Adipose tissue (tissue), 3 donors: Measurements from ENCODE around the gene NOL6. TPM values are rescaled to one million over a fixed set of nuclear protein-coding genes. Genes with fewer than 3 reads are reported as not detected.
"Not testable (repeated sequence)": the region's sequence is repeated elsewhere in the genome, so short reads cannot be mapped to it uniquely, and the experiment has no call there.

Experiments
- H3K27ac ChIP-seq: one replicate; pipeline ENCODE4 v1.5.1; 2013; ENCODE audit warnings: low read depth, low read length
- WGBS, 3 donors: extraction: QIAGEN DNeasy Blood & Tissue Kit; methylation state at CpG; one replicate each; pipeline ENCODE4 v1.1.7; 2013; 5-methylcytosine and 5-hydroxymethylcytosine counted together
- polyA plus RNA-seq, 3 donors: library from polyadenylated mRNA; stranded (reverse); fragments of 200-250 nt; gene quantifications; one replicate each; pipeline ENCODE4 v1.2.3, GENCODE V29; 2013
- donor health status: healthy with polysubstance abuse.
- donor health status: Bipolar disorder and iron deficiency.
- donor health status: healthy.

NOL6 gene
- polyA plus RNA-seq = 10 to 100 TPM; 13.4 to 28.7 (median 13.7) TPM

- H3K27ac ChIP-seq = no peak within 1 kb of the TSS
- WGBS, 3 donors = 0 to 1% (median 1%) methylated on average over 32 of the region's 32 CpGs
Observed at GRCh38 chr9:33473643-33474352, at the start of gene NOL6. TSS of gene NOL6 (minus strand) at chr9:33473924. CDS start at chr9:33473842, 82 bp downstream.

GRCh38 chr9:33521861-33522260 is 48.1 kb upstream of the NOL6 start:
- WGBS, 3 donors = 68 to 81% (median 76%) methylated on average over 6 of the region's 6 CpGs
- not testable (repeated sequence) for H3K27ac ChIP-seq

- 49 to 57% (median 56%) methylated on average over 6 of the region's 6 CpGs for WGBS, 3 donors
- H3K27ac ChIP-seq = not testable (repeated sequence)
Observed at GRCh38 chr9:33517934-33518577, 44.3 kb upstream of the NOL6 start.

GRCh38 chr9:33517373-33517772 is 43.6 kb upstream of the NOL6 start:
- H3K27ac ChIP-seq = no peak overlapping the region
- WGBS, 3 donors = 68 to 81% (median 77%) methylated on average over 2 of the region's 2 CpGs

GRCh38 chr9:33516397-33516796 is 42.7 kb upstream of the NOL6 start:
- not testable (repeated sequence) for H3K27ac ChIP-seq
- 90 to 100% (median 92%) methylated on average over 1 of the region's 1 CpG for WGBS, 3 donors

- not testable (repeated sequence) for H3K27ac ChIP-seq
- 50 to 66% (median 56%) methylated on average over 2 of the region's 2 CpGs for WGBS, 3 donors
Observed at GRCh38 chr9:33515342-33515995, 41.7 kb upstream of the NOL6 start.

GRCh38 chr9:33512535-33512934 is 38.8 kb upstream of the NOL6 start:
- WGBS, 3 donors = 85 to 93% (median 87%) methylated on average over 2 of the region's 2 CpGs
- H3K27ac ChIP-seq = not testable (repeated sequence)

- WGBS, 3 donors = 0 to 1% (median 0%) methylated on average over 8 of the region's 8 CpGs
- H3K27ac ChIP-seq = not testable (repeated sequence)
Observed at GRCh38 chr9:33511184-33511517, 37.4 kb upstream of the NOL6 start.

- WGBS, 3 donors = 8% methylated on average over 30 to 32 of the region's 32 CpGs
- H3K27ac ChIP-seq = no peak overlapping the region
Observed at GRCh38 chr9:33510262-33511183, 36.8 kb upstream of the NOL6 start.

GRCh38 chr9:33506626-33507370 is 33.1 kb upstream of the NOL6 start:
- no peak overlapping the region for H3K27ac ChIP-seq

GRCh38 chr9:33498387-33498786 is 24.7 kb upstream of the NOL6 start:
- H3K27ac ChIP-seq = no peak overlapping the region
- WGBS, 3 donors = 53 to 81% (median 75%) methylated on average over 1 of the region's 1 CpG

More at GRCh38 chr9:33506626-33507370, 33.1 kb upstream of the NOL6 start:
- WGBS, 3 donors = 79 to 82% (median 81%) methylated on average over 7 of the region's 7 CpGs

GRCh38 chr9:33493819-33494218 is 20.1 kb upstream of the NOL6 start:
- H3K27ac ChIP-seq = not testable (repeated sequence)
- WGBS, 3 donors = 29 to 75% (median 71%) methylated on average over 2 of the region's 2 CpGs

- H3K27ac ChIP-seq = no peak overlapping the region
- WGBS, 3 donors = 54 to 78% (median 71%) methylated on average over 2 of the region's 2 CpGs
Observed at GRCh38 chr9:33489066-33489465, 15.3 kb upstream of the NOL6 start.

GRCh38 chr9:33485312-33485711 is 11.6 kb upstream of the NOL6 start:
- H3K27ac ChIP-seq = not testable (repeated sequence)

GRCh38 chr9:33480976-33481375 is 7.3 kb upstream of the NOL6 start:
- 88 to 92% (median 92%) methylated on average over 6 of the region's 6 CpGs for WGBS, 3 donors
- no peak overlapping the region for H3K27ac ChIP-seq

- WGBS, 3 donors = 68 to 74% (median 73%) methylated on average over 2 of the region's 2 CpGs
- no peak overlapping the region for H3K27ac ChIP-seq
Observed at GRCh38 chr9:33480106-33480505, 6.4 kb upstream of the NOL6 start.

- no peak overlapping the region for H3K27ac ChIP-seq
- WGBS, 3 donors = 89 to 95% (median 95%) methylated on average over 10 of the region's 10 CpGs
Observed at GRCh38 chr9:33476503-33476902, 2.8 kb upstream of the NOL6 start.

- H3K27ac ChIP-seq = no peak overlapping the region
- WGBS, 3 donors = 92 to 97% (median 94%) methylated on average over 1 of the region's 1 CpG
Observed at GRCh38 chr9:33475357-33475756, 1.6 kb upstream of the NOL6 start.
